HUES48 (cell line): ENCODE measurements around the gene DUSP28.
"Not testable (repeated sequence)": the region's sequence is repeated elsewhere in the genome, so short reads cannot be mapped to it uniquely, and the experiment has no call there.

ENCODE experiments used
- H3K27ac ChIP-seq: one replicate; pipeline ENCODE4 v1.7.0; 2013; ENCODE audit warnings: low read depth, low read length, inconsistent platforms
- H3K27me3 ChIP-seq: 2 replicates; pipeline ENCODE4 v1.6.1; 2013; ENCODE audit warnings: mild to moderate bottlenecking, low read length; ENCODE audit not compliant: control insufficient read depth, insufficient read depth
- H3K36me3 ChIP-seq: 2 replicates; pipeline ENCODE4 v1.6.1; 2013; ENCODE audit warnings: low read length; ENCODE audit not compliant: control insufficient read depth, insufficient read depth
- H3K4me1 ChIP-seq: 2 replicates; pipeline ENCODE4 v1.6.1; 2013; ENCODE audit warnings: mild to moderate bottlenecking, low read length; ENCODE audit not compliant: control insufficient read depth, insufficient read depth
- H3K4me3 ChIP-seq: 2 replicates; pipeline ENCODE4 v1.5.1; 2013; ENCODE audit warnings: mild to moderate bottlenecking, low read depth, low read length
- H3K9ac ChIP-seq: 2 replicates; pipeline ENCODE4 v1.6.1; 2013; ENCODE audit warnings: mild to moderate bottlenecking, low read depth, low read length, moderate library complexity
- H3K9me3 ChIP-seq: 2 replicates; pipeline ENCODE4 v1.6.1; 2013; ENCODE audit warnings: low read length; ENCODE audit not compliant: control insufficient read depth, insufficient read depth

The DUSP28 gene

GRCh38 chr2:240529344-240529999 is 30.7 kb upstream of the DUSP28 start:
- peaks cover 39% of the 10 kb centered on the region for H3K9me3 ChIP-seq
- H3K4me3 ChIP-seq = no peak overlapping the region
- no peaks in the 10 kb centered on the region for H3K36me3 ChIP-seq
- no peaks in the 10 kb centered on the region for H3K4me1 ChIP-seq
- no peak overlapping the region for H3K9ac ChIP-seq
- no peak overlapping the region for H3K27ac ChIP-seq
- no peaks in the 10 kb centered on the region for H3K27me3 ChIP-seq

DNA sequence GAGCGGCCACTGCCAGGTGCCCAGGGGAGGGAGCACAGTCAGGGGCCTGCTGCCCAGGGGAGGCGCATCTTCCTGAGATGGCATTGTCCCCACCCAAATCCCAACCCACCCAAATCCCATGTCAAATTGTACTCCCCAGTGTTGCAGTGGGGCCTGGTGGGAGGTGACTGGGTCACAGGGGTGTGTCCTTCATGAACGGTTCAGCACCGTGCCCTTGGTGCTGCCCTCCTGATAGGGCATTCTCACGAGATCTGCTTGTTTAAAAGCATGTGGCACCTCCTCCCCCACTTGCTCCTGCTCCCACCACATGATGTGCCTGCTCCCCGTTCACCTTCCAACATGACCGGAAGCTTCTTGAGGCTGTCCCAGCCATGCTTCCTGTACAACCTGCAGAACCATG is 30.0 kb upstream of the DUSP28 start:
- no peaks in the 10 kb centered on the region for H3K4me1 ChIP-seq
- H3K27ac ChIP-seq = no peak overlapping the region
- no peak overlapping the region for H3K4me3 ChIP-seq
- H3K36me3 ChIP-seq = no peaks in the 10 kb centered on the region
- H3K27me3 ChIP-seq = no peaks in the 10 kb centered on the region
- H3K9me3 ChIP-seq = peaks cover 34% of the 10 kb centered on the region
- H3K9ac ChIP-seq = no peak overlapping the region

DNA sequence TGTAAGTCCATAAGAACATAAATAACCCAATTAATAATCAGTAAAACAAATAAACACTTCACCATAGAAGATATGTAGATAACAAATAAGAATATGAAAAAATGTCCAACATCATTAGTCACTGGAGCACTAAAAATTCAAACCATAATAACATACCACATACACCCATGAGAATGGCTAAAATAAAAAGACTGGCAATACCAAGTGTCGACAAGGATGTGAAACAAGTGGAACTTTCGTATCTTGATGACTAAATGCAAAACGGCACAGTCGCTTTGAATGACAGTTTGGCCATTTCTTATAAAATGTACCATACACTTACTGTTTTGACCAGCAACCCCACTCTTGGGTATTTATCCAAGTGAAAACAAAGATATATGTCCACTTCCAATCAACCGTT is 29.1 kb upstream of the DUSP28 start:
- Histone ChIP-seq H3K27ac (no peak overlapping the region), H3K27me3 (no peaks in the 10 kb centered on the region), H3K4me3 (no peak overlapping the region), H3K9ac (no peak overlapping the region), H3K4me1 (no peaks in the 10 kb centered on the region), H3K36me3 (no peaks in the 10 kb centered on the region), H3K9me3 (peaks cover 26% of the 10 kb centered on the region)

DNA sequence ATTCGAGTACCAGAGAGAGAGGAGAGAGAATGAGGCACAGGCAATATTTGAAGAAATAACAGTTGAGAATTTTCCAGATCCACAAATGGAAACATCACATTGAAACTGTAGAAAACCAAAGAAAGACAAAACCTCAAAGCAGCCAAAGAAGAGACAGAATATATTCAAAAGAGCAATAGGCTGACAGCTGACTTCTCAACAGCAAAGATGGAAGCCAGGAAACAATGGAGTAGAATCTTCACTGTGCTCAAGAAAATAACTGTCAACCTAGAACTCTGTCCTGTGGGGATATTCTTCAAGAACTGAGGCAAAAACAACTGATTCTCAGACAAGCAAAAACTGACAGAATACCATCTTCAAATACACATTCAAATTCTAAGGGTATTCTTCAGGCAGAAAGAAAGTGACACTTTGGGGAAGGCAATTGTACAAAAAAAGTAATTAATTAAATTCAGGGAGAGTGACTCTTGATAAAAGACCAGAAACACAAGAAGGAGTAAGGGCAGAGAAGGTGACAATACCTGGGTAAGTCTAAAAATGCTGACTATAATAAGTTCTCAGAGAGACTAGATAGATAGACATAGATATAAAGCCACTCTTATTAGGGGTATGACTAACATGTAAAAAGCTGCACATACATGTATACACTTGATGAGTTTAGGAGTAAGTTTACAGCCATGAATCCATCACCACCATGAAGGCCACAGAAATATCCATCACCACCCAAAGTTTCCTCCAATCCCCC is 28.0 kb upstream of the DUSP28 start:
- no peaks in the 10 kb centered on the region for H3K36me3 ChIP-seq
- no peaks in the 10 kb centered on the region for H3K4me1 ChIP-seq
- H3K27ac ChIP-seq = no peak overlapping the region
- H3K27me3 ChIP-seq = no peaks in the 10 kb centered on the region
- no peak overlapping the region for H3K4me3 ChIP-seq
- H3K9ac ChIP-seq = no peak overlapping the region
- H3K9me3 ChIP-seq = peaks cover 21% of the 10 kb centered on the region

DNA sequence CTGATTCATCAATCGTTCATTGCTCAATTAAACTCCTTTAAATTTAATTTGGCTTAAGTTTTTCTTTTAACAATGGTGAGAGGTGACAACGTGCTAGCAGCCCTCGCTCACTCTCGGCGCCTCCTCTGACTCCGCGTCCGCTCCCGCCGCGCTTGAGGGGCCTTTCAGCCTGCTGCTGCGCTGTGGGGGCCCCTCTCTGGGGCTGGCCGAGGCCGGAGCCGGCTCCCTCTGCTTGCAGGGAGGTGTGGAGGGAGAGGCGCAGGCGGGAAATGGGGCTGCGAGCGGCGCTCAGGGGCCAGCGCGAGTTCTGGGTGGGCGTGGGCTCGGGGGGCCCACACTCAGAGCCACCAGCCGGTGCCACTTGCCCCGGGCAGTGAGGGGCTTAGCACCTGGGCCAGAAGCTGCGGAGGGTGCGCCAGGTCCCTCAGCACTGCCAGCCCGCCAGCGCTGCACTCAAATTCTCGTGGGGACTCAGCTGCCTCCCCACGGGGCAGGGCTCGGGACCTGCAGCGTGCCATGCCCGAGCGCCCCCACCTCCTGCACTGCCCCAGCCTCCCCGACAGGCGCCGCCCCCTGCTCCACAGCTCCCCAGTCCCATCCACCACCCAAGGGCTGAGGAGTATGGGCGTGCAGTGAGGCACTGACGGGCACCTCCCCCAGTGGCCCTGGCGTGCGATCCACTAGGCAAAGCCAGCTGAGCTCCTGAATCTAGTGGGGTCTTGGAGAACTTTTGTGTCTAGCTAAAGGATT is 22.0 kb upstream of the DUSP28 start:
- no peak overlapping the region for H3K27ac ChIP-seq
- no peak overlapping the region for H3K4me3 ChIP-seq
- no peaks in the 10 kb centered on the region for H3K27me3 ChIP-seq
- H3K4me1 ChIP-seq = no peaks in the 10 kb centered on the region
- H3K36me3 ChIP-seq = no peaks in the 10 kb centered on the region
- H3K9ac ChIP-seq = no peak overlapping the region
- H3K9me3 ChIP-seq = peaks cover 5% of the 10 kb centered on the region

DNA sequence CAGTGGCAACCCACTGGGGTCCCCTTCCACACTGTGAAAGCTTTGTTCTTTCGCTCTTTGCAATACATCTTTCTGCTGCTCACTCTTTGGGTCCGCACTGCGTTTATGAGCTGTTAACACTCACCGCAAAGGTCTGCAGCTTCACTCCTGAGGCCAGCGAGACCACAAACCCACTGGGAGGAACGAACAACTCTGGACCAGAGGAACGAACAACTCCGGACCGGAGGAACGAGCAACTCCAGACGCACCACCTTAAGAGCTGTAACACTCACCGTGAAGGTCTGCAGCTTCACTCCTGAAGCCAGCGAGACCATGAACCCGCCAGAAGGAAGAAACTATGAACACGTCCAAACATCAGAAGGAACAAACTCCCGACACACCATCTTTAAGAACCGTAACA is 21.1 kb upstream of the DUSP28 start:
- H3K27me3 ChIP-seq, H3K4me1 ChIP-seq, H3K36me3 ChIP-seq, H3K4me3 ChIP-seq, H3K27ac ChIP-seq, H3K9ac ChIP-seq: not testable (repeated sequence)
- peaks cover 11% of the 10 kb centered on the region for H3K9me3 ChIP-seq

- no peaks in the 10 kb centered on the region for H3K36me3 ChIP-seq
- H3K9ac ChIP-seq = no peak overlapping the region
- peaks cover 14% of the 10 kb centered on the region for H3K9me3 ChIP-seq
Measured at GRCh38 chr2:240539906-240540305, 20.3 kb upstream of the DUSP28 start.

GRCh38 chr2:240551288-240551687 is 8.9 kb upstream of the DUSP28 start:
- Histone ChIP-seq H3K36me3 (no peaks in the 10 kb centered on the region), H3K9ac (no peak overlapping the region), H3K9me3 (peaks cover 3% of the 10 kb centered on the region; the same call in 1 of the 2 replicates), H3K27ac (no peak overlapping the region), H3K4me3 (no peak overlapping the region), H3K27me3 (no peaks in the 10 kb centered on the region), H3K4me1 (no peaks in the 10 kb centered on the region)

More at GRCh38 chr2:240539906-240540305, 20.3 kb upstream of the DUSP28 start:
- Histone ChIP-seq H3K27me3 (no peaks in the 10 kb centered on the region), H3K4me1 (no peaks in the 10 kb centered on the region), H3K4me3 (no peak overlapping the region), H3K27ac (no peak overlapping the region)

DNA sequence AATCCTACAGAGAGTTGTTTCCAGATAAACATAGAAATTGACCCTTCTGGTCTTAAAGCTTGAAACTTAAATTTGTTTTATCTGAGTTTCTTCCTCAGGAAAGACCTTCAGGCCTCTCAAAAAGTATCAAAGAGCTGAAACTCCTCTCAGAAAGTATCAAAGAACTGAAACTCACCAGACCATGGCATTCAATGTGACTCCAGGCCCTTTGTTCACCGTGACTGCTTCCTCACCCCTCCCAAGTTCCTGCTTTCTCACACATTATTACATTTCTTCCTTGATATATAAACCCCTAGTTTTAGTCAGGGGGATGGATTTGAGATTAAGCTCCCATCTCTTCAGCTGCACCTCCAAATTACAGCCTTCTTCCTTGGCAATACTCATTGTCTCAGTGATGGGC is 8.3 kb upstream of the DUSP28 start:
- Histone ChIP-seq H3K9me3 (peaks cover 3% of the 10 kb centered on the region; the same call in 1 of the 2 replicates), H3K4me1 (no peaks in the 10 kb centered on the region), H3K27ac (no peak overlapping the region), H3K4me3 (no peak overlapping the region), H3K9ac (no peak overlapping the region), H3K36me3 (no peaks in the 10 kb centered on the region), H3K27me3 (no peaks in the 10 kb centered on the region)

DNA sequence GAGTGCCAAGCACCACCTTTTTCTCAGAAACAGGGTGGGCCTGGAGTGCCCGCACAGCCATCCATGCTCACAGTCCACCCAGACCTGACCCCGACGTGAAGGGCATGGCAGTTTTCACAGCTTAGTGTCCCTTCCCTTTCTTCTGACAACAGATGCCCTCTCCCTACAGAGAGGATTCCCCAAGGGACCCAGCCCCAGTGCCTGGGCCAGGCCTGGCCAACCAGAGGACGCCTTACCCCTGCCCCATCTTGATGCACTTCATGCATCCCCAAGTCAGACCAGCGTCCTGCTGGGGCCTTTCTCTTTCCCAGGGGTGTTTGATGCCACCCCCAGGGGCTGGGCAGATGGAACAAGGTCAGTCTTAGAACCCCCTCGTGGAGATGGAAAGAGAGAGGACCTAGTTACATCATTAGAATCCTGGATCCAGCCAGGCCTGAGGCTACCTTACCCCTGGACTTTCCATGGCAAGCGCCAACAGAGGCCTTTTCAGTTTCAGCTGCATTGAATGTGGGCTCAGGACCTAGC is 6.1 kb upstream of the DUSP28 start:
- H3K4me3 ChIP-seq = no peak overlapping the region
- H3K27ac ChIP-seq = no peak overlapping the region
- H3K27me3 ChIP-seq = peaks cover 15% of the 10 kb centered on the region
- H3K9me3 ChIP-seq = peaks cover 3% of the 10 kb centered on the region; the same call in 1 of the 2 replicates
- no peaks in the 10 kb centered on the region for H3K36me3 ChIP-seq
- no peak overlapping the region for H3K9ac ChIP-seq
- H3K4me1 ChIP-seq = peaks cover 5% of the 10 kb centered on the region; the same call in 1 of the 2 replicates
